ENCODE measurements around the gene HMCES.

DNA sequence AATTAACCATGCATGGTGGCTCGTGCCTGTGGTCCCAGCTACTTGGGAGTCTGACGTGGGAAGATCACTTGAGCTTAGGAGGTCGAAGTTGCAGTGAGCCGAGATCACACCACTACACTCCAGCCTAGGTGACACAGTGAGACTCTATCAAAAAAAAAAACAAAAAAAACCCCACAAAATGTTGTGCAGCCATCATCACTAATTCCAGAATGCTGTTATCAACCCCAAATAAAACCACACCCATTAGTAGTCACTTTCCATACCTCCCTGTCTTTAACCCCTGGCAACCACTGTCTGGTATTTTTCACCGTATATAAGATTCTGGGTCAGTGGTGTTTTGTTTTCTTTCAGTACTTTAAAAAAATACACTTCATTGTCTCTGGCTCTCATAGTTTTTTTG is 16.6 kb downstream of the HMCES start:
- TF ChIP-seq, protein P1, sequence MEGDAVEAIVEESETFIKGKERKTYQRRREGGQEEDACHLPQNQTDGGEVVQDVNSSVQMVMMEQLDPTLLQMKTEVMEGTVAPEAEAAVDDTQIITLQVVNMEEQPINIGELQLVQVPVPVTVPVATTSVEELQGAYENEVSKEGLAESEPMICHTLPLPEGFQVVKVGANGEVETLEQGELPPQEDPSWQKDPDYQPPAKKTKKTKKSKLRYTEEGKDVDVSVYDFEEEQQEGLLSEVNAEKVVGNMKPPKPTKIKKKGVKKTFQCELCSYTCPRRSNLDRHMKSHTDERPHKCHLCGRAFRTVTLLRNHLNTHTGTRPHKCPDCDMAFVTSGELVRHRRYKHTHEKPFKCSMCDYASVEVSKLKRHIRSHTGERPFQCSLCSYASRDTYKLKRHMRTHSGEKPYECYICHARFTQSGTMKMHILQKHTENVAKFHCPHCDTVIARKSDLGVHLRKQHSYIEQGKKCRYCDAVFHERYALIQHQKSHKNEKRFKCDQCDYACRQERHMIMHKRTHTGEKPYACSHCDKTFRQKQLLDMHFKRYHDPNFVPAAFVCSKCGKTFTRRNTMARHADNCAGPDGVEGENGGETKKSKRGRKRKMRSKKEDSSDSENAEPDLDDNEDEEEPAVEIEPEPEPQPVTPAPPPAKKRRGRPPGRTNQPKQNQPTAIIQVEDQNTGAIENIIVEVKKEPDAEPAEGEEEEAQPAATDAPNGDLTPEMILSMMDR (IDR thresholded peaks at IDR 0.05; ENCODE audit: low read depth, low read length, missing input control) = no peak
- TF ChIP-seq YY1 (IDR thresholded peaks at IDR 0.05) (no peak), EGR1 (IDR thresholded peaks at IDR 0.05; ENCODE audit: low read depth in 2 of 2) (no peak), TAF1 (conservative IDR thresholded peaks at IDR 0.05) (no peak)
